HG02588 (cell line): ENCODE measurements around the gene GRIK3.
"Not testable (repeated sequence)": the region's sequence is repeated elsewhere in the genome, so short reads cannot be mapped to it uniquely, and the experiment has no call there.

Experiments used
- ATAC-seq: cut with Tn5 transposase; IDR thresholded peaks from one replicate; pipeline ENCODE4 v1.9.1; 2021; ENCODE audit warnings: mild to moderate bottlenecking, moderate library complexity; ENCODE audit not compliant: unreplicated experiment

GRIK3 gene

DNA sequence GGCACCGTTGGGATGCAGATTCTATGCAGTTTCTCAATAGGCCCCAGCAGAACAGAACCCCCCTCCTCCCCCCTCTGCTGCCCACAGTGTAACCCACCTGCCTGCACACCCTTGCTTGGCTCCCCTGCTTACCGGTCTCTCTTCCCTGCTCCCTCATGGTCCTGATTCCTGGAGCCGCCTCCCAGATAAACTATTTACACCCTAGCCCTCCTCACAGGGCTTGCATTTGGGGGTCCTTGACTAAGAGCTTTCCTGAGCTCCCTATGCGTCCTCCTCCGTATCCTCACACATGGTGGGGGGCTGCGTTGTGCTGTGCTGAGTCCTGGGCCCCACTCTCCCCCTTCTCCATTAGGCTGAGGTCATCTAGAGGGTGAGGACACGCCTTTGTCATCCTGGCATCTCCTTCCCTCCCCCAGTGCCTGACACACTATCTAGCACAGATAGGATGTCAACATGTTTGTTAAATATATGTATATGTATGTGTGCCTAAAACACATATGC, 121.9 kb downstream of the GRIK3 start:
- ATAC-seq: no peak

DNA sequence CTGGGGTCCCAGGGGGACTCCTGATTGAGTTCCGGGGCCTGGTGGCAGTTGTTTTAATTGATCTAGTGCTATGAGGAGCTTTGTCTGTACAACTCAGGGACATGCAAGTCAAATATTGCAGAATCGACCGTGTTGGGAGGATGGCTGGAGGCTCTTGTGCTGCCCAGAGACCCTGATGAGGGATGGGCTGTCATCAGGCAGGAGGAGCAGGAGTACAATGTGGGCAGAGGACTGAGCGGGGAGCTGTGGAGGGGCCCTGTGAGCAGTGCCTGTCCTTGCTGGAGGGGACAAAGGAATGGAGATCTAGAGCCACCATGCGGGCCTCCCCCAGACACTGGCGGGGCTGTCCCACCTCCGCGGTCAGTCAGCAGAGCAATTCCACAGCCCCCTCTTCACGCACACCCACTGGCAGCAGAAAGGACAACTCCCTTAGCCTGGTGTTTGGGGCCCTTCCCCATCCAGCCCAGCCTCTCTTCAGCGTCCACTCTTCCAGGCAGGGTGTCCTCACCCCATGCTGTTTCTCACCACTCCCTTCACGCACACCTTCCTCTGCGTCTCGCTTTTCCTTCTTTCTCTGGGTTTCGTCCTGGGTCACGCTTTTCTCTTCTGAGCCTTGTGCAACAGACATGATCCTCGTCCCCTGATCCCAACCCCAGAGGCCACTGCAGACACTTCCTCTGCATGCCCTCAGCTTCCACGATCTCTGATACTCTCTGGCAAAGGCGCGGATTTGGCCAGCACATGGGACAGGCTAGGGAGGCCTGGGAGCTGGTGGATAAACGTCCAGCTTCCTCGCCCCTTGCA, 122.6 kb downstream of the GRIK3 start:
- no peak for ATAC-seq

- ATAC-seq: no peak
Observed at GRCh38 chr1:36910886-36911540, 123.3 kb downstream of the GRIK3 start.

- no peak for ATAC-seq
Observed at GRCh38 chr1:36909946-36910725, 124.2 kb downstream of the GRIK3 start.

DNA sequence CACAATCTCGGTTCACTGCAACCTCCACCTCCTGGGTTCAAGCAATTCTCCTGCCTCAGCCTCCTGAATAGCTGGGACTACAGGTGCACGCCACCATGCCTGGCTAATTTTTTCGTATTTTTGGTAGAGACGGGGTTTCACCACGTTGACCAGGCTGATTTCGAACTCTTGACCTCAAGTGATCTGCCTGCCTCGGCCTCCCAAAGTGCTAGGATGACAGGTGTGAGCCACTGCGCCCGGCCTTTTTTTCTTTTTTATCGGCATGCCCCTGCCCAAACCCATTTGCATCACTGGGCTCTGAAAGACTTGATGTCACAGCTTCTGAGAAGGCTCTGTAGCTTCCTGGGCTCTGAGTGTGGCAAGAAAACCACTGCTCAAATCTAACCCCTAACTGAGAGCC, 125.0 kb downstream of the GRIK3 start:
- ATAC-seq: not testable (repeated sequence)

DNA sequence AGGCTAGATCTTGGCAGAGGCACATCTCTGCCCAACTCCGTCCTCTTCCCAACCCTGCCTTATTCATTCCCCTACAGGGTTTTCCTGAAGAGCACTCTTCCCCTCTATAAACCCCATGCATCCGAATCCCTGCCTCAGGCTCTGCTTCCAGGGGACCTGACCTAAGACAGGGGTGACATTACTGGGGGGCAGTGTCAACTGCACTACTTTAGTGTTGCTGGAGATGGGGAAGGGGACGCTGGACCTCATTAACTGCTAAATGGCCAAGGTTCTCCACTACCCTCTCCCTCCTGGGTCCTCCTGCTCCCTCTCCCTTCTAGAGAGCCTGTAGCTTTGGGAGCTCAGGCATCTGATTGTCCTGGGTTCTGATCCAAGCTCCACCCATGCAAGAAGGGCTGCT, 126.2 kb downstream of the GRIK3 start:
- ATAC-seq: no peak

- no peak for ATAC-seq
Observed at GRCh38 chr1:36906555-36906954, 127.8 kb downstream of the GRIK3 start.

- ATAC-seq: no peak
Observed at GRCh38 chr1:36905941-36906340, 128.4 kb downstream of the GRIK3 start.

GRCh38 chr1:36900128-36900527, 134.2 kb downstream of the GRIK3 start:
- no peak for ATAC-seq

DNA sequence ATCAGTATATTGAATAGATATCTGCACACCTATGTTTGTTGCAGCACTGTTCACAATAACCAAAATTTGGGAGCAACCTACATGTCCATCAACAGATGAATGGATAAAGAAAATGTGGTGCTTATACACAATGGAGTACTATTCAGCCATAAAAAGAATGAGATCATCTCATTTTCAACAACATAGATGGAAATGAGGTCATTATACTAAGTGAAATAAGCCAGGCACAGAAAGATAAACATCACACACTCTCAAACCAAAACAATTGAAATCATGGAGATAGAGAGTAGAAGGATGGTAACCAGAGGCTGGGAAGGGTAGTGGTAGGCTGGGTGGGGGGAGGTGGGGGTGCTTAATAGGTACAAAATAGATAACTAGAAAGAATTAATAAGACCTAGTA, 136.5 kb downstream of the GRIK3 start:
- not testable (repeated sequence) for ATAC-seq

GRCh38 chr1:36894824-36895223, 139.5 kb downstream of the GRIK3 start:
- ATAC-seq: no peak

DNA sequence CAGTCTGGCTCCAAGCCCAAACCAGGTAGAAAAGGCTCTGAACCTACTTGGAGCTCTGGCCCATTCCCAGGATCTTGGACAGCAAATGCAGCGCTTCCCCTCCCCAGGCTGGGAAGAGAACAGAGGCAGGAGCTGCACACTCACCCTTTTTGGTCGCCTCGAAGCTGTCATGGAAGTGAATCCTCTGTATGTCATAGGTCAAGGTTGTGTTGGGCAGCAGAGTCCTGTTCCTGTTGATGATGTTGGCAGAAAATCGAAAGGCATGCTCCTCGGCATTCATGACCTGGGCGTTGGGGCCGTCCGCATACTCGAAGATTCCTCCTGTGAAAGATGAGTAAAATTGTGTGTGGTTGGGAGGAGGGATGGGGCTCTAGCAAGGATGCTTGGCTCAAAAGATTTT, 143.5 kb downstream of the GRIK3 start:
- no peak for ATAC-seq

DNA sequence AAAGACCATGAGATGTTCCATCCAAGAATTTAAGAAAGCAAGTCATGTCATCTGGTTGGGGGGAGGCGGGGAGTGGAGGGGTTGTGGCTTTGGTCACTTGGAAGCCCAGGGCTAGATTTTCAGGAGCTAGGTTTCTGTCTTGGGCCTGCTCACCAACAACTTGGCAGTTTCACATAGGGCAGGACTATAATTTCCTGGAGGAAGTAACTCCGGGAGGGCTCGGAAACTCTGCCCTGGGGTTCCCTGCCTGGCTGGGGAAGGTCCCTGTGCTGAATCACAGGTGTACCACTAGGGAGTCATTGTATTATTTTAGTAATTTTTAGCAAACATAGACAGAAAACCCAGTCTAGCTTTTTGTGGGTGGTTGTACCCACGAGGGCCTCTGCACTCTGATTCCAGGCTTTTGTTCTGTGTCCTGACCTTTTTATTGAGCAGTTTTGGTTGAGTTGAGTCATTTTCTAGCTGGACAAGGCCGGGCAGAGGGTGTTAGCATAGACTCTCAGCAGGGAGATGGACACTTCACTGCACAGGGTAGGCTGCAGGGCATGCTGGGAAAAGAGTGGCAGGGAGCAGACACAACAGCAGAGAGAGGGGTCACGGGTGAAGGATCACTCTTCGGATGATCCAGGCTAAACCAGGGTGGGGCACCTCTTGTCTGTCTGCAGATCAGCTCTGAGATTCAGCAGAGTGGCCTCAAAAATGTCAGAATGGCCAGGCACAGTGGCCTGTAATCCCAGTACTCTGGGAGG, 144.7 kb downstream of the GRIK3 start:
- ATAC-seq: no peak

DNA sequence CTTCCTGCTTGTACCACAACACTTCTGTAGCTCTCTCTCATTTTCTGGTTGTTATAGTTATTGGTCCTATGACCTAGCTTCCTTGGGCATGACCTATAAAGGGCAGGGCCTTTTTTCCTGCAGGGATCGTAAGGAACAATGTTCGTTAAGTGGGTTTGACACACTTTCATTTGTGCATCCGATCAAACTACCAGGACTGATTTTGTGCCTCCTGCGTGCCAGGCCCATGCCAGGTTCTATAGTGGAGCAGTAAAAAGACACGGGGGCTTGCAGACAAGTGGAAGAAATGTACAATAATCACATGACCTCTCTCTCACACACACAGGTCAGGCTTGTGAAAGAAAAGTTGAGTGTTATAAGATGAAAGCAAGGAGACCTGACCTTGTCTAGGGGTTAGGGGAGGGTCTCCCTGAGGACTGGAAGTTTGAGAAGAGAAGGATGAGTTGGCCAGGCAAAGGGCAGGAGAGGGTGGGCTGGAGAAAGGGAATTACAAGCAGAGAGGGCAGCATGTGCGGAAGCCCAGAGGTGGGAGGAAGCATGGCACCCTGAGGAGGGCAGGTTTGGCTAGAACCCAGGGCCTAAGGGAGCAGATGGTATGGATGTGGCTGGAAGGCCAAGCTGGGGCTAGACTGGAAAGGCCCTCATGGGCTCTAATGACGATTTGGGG, 145.4 kb downstream of the GRIK3 start:
- ATAC-seq: no peak

DNA sequence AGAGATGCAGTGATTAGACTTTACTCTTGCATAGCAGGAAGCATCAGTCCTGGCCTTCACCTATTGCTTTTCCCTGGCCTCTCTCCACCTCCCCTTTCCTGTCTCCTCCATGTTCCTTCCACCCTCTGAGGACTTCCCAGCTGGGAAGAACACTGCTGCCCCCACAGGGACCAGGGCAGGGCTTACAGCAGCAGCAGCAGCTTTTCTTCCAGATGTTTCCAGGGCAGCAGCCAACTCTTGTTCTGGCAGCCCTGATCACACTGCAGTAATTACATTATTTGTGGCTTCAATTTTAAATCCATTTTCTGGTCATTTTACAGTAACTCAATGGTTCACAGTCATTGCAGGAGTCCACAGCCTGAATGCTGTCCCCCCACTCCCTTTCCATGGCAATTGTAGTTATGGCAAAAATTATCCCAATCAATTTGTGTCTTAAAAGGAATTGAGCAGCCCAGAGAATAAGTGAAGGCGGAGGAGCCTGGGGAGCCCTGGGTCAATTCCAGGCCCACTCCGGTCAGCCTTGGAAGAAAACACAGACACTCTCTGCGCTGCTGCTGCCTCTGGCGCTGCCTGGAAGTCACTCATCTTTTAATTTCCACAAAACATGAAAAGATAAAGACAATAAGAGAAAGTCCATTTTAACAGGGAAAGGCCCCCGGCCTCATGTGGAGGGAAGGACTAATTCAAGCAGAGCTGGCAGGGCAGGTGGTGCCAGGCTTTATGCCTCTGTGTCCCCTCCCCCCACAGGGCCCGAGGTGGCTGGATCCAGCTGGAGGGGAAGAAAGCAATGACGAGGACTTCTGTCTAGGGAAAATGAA, 148.6 kb downstream of the GRIK3 start:
- ATAC-seq: no peak

DNA sequence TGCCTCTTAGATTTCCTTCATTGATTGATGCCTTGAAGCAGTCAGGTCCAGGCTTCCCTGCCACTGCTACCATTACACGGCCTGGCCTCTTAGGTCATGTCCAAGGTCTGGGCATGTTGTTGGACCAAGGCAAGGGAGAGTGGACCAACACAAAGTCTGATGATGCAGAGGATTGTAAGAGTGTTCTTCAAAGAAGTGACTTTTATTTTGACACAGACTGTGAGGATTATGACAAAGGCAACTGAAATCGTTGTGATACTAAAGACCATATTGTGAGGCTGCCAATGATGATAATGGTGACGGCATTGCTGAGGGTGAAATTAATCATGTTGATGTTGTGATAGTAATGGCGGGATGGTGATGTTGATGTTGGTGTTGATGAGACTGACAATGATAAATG, 149.5 kb downstream of the GRIK3 start:
- ATAC-seq: no peak

DNA sequence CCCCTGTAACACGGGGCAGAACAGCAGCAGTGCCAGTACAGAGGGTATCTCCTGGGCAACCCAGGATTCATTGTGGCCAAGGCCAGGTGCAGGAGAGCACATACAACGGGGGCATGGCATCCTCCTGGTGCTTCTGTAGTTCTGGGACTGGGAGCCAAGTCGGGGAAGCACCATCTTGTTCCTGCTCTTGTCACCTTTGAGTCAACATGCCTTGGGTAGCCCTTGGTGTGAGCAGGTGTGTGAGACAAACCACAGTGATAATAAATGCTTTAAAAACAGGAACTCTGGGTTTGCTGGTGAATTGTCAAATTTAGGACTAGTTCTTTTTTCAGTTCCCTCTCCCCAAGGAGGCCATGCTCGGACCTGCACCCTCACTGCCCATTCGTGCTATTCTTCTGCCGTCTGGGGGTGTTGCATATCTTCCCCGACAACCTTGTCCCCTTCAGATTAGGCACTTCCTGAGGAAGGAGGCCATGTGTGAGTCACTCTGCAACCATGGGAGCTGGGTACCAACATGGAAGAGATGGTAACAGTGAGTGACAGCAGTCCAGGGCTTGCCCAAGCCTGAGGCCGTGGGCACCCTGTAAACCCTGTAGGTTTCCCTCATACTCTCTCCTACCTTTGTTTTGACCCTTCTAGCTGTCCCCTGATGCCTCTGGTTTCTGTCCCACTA, 150.2 kb downstream of the GRIK3 start:
- ATAC-seq: no peak

DNA sequence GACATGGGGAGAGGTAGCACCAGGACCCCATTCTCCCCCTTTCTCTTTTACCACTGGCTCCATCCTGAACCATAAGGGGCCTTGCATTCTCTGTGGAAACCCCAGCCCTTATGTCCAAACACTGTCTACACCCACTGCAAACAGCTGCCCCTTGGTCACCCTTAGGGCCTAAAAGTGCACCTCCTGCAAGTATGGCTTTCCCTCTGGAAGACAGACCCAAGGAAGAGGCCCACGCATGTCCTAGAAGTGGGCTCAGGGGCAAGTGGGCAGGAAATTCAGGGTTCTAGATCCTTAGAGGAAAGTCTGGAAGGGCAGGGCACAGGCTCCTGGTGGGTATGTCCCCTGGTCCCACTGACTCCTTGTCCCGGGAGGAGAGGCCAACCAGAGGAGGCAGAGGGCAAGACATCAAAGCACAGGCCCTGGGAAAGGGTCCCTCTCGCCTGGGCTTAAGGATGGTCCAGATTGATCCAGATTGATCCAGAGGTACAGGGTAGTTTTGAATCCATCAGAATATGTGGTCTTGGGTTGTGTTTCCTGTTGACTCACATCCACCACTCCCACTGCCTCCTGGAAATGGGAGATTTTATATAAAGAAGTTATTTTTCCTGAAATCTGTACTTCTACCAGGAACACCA, 150.9 kb downstream of the GRIK3 start:
- no peak for ATAC-seq
